Measurements from ENCODE around the gene C2orf68. TPM values are rescaled to one million over a fixed set of nuclear protein-coding genes. Genes with fewer than 3 reads are reported as not detected.
"Not testable (repeated sequence)": the region's sequence is repeated elsewhere in the genome, so short reads cannot be mapped to it uniquely, and the experiment has no call there.

C2orf68 gene
- total and polyA plus RNA-seq, 4 donors, result 7.6 to 20.9 (median 11.6) TPM

DNA sequence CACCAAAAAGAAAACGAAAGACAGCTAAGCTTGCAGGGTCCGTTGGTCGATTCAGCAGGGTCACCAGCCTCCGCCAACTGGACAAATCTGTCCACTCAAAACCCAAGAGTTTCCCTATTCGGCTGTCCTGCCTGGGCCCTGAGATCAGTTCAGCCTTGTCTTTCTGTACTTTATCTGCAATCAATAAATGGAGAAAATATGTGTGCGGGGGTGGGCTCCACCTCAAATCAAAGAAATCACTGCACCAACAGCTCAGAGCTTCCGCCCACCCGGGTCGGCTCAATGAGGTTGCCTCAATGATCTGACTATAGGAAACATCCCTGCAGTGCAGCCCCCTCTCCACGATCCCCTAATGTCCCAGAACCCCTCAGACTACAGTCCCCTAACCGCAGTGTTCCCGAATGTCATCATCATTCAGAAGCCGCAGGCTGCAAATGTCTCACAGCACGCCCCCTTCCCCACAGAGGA lies 51.0 kb downstream of the C2orf68 start:
- TF ChIP-seq NR2F2 (IDR thresholded peaks at IDR 0.05) (no peak), RXRA (IDR thresholded peaks at IDR 0.05) (no peak), YY1 (IDR thresholded peaks at IDR 0.05) (no peak), JUND (IDR thresholded peaks at IDR 0.05) (no peak), FOXA1 (IDR thresholded peaks at IDR 0.05) (no peak)
- TF ChIP-seq, protein P1, sequence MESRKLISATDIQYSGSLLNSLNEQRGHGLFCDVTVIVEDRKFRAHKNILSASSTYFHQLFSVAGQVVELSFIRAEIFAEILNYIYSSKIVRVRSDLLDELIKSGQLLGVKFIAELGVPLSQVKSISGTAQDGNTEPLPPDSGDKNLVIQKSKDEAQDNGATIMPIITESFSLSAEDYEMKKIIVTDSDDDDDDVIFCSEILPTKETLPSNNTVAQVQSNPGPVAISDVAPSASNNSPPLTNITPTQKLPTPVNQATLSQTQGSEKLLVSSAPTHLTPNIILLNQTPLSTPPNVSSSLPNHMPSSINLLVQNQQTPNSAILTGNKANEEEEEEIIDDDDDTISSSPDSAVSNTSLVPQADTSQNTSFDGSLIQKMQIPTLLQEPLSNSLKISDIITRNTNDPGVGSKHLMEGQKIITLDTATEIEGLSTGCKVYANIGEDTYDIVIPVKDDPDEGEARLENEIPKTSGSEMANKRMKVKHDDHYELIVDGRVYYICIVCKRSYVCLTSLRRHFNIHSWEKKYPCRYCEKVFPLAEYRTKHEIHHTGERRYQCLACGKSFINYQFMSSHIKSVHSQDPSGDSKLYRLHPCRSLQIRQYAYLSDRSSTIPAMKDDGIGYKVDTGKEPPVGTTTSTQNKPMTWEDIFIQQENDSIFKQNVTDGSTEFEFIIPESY (IDR thresholded peaks at IDR 0.05), result no peak
- no peaks in the 10 kb centered on the region for H3K9me3 ChIP-seq (ENCODE audit: control insufficient read depth in 4 of 4, low read length in 3 of 4)
- H3K4me1 ChIP-seq (ENCODE audit: control insufficient read depth in 4 of 4, insufficient read depth in 4 of 4, low read length in 3 of 4), result peaks cover 11 to 22% (median 19%) of the 10 kb centered on the region in 4 donors
- peak overlapping the region; percentile 81 to 84 for H3K27ac ChIP-seq (ENCODE audit: low read depth in 1 of 2, low read length in 2 of 2)
- peak overlapping the region; percentile 82 to 97 (median 91) for H3K4me3 ChIP-seq (ENCODE audit: low read depth in 1 of 3, low read length in 3 of 3)
- H3K36me3 ChIP-seq (ENCODE audit: control insufficient read depth in 4 of 4, insufficient read depth in 3 of 4, low read depth in 1 of 4, low read length in 3 of 4), result peaks cover 0 to 12% (median 8%) of the 10 kb centered on the region in 4 donors
- H3K9ac ChIP-seq (ENCODE audit: low read depth in 1 of 2, low read length in 2 of 2), result peak overlapping the region; percentile 68 to 91
- DNase-seq (ENCODE audit: low spot score), result no peak
- 3% methylated on average over 14 of the region's 14 CpGs for WGBS
- no peaks in the 10 kb centered on the region for H3K27me3 ChIP-seq (ENCODE audit: control insufficient read depth in 4 of 4, insufficient read depth in 4 of 4, low read length in 3 of 4)

DNA sequence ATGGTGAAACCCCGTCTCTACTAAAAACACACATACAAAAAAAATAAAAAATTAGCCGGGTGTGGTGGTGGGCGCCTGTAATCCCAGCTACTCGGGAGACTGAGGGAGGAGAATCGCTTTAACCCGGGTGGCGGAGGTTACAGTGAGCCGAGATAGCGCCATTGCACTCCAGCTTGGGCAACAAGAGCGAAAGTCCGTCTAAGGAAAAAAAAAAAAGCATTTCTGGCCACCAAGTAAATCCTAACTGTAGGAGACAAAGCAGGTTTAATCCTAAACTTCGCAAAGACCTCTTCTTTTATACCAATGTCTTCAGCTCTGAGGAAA lies 51.5 kb downstream of the C2orf68 start:
- DNase-seq (ENCODE audit: low spot score); H3K27me3 ChIP-seq (ENCODE audit: control insufficient read depth in 4 of 4, insufficient read depth in 4 of 4, low read length in 3 of 4); H3K9me3 ChIP-seq (ENCODE audit: control insufficient read depth in 4 of 4, low read length in 3 of 4): not testable (repeated sequence)
- H3K36me3 ChIP-seq (ENCODE audit: control insufficient read depth in 4 of 4, insufficient read depth in 3 of 4, low read depth in 1 of 4, low read length in 3 of 4), result peaks cover 0 to 15% (median 12%) of the 10 kb centered on the region in 4 donors
- WGBS, result 36% methylated on average over 12 of the region's 12 CpGs
- H3K27ac ChIP-seq (ENCODE audit: low read depth in 1 of 2, low read length in 2 of 2), result peak overlapping the region; percentile 81 to 84
- peak overlapping the region; percentile 68 to 91 for H3K9ac ChIP-seq (ENCODE audit: low read depth in 1 of 2, low read length in 2 of 2)
- H3K4me3 ChIP-seq (ENCODE audit: low read depth in 1 of 3, low read length in 3 of 3), result peak overlapping the region; percentile 82 to 97 (median 91)
- H3K4me1 ChIP-seq (ENCODE audit: control insufficient read depth in 4 of 4, insufficient read depth in 4 of 4, low read length in 3 of 4), result peaks cover 11 to 22% (median 19%) of the 10 kb centered on the region in 4 donors

DNA sequence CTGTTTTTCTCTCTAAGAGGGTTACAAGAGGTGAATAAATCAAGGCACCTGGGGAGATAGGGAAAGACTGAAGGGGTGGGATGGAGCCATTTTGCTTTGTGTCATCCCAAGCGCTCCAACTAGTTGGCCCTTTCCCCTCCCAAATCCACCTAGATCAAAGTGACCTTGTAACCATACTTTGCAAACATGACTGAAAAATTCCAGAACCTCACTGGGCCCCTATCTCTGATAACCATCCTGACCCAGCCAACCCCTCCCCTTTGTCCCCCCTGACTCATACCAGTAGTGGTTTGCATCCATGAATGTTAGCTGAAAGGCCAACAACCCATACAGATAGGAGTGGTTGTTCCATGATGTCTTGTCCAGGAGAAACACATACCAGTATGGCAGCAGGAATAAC lies 53.7 kb downstream of the C2orf68 start:
- Histone ChIP-seq H3K27me3 (ENCODE audit: control insufficient read depth in 4 of 4, insufficient read depth in 4 of 4, low read length in 3 of 4) (no peaks in the 10 kb centered on the region), H3K36me3 (ENCODE audit: control insufficient read depth in 4 of 4, insufficient read depth in 3 of 4, low read depth in 1 of 4, low read length in 3 of 4) (peaks cover 6 to 35% (median 27%) of the 10 kb centered on the region in 4 donors), H3K4me1 (ENCODE audit: control insufficient read depth in 4 of 4, insufficient read depth in 4 of 4, low read length in 3 of 4) (peaks cover 11 to 22% (median 19%) of the 10 kb centered on the region in 4 donors), H3K4me3 (ENCODE audit: low read depth in 1 of 3, low read length in 3 of 3) (no peak overlapping the region), H3K9ac (ENCODE audit: low read depth in 1 of 2, low read length in 2 of 2) (no peak overlapping the region), H3K27ac (ENCODE audit: low read depth in 1 of 2, low read length in 2 of 2) (no peak overlapping the region), H3K9me3 (ENCODE audit: control insufficient read depth in 4 of 4, low read length in 3 of 4) (no peaks in the 10 kb centered on the region)
- WGBS, result 94% methylated on average over 1 of the region's 1 CpG
- no peak for DNase-seq (ENCODE audit: low spot score)
- TF ChIP-seq SP1 (IDR thresholded peaks at IDR 0.05) (no peak), RXRA (IDR thresholded peaks at IDR 0.05) (no peak), EGR1 (IDR thresholded peaks at IDR 0.05; ENCODE audit: low read depth in 2 of 2) (no peak)

DNA sequence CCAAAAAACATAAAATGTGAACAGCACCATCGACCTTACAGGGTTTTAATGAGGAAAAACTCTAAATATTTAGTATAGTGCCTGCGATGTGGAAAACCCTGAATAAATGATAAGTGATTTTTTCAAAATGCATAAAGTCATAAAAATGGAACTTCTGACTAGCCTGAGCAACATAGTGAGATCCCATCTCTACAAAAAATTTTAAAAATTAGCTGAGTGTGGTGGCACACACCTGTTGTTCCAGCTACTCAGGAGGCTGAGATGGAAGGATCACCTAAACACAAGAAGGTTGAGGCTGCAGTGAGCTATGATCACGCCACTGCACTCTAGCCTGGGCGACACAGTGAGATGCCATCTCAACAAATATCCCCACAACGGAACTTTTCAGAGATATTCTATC lies 54.7 kb downstream of the C2orf68 start:
- H3K27ac ChIP-seq (ENCODE audit: low read depth in 1 of 2, low read length in 2 of 2), result no peak overlapping the region
- DNase-seq (ENCODE audit: low spot score), result no peak
- H3K27me3 ChIP-seq (ENCODE audit: control insufficient read depth in 4 of 4, insufficient read depth in 4 of 4, low read length in 3 of 4), result no peaks in the 10 kb centered on the region
- H3K9me3 ChIP-seq (ENCODE audit: control insufficient read depth in 4 of 4, low read length in 3 of 4), result no peaks in the 10 kb centered on the region
- no peak overlapping the region for H3K4me3 ChIP-seq (ENCODE audit: low read depth in 1 of 3, low read length in 3 of 3)
- no peak overlapping the region for H3K9ac ChIP-seq (ENCODE audit: low read depth in 1 of 2, low read length in 2 of 2)
- H3K4me1 ChIP-seq (ENCODE audit: control insufficient read depth in 4 of 4, insufficient read depth in 4 of 4, low read length in 3 of 4), result peaks cover 11 to 28% (median 21%) of the 10 kb centered on the region in 4 donors
- H3K36me3 ChIP-seq (ENCODE audit: control insufficient read depth in 4 of 4, insufficient read depth in 3 of 4, low read depth in 1 of 4, low read length in 3 of 4), result peaks cover 10 to 45% (median 36%) of the 10 kb centered on the region in 4 donors
- WGBS, result 93% methylated on average over 5 of the region's 5 CpGs
- no peak for TF ChIP-seq NR2F2 (IDR thresholded peaks at IDR 0.05)
- TF ChIP-seq YY1 (IDR thresholded peaks at IDR 0.05), result no peak
- no peak for TF ChIP-seq FOXA2 (IDR thresholded peaks at IDR 0.05)
- TF ChIP-seq SP1 (IDR thresholded peaks at IDR 0.05), result no peak
- TF ChIP-seq, protein P2, sequence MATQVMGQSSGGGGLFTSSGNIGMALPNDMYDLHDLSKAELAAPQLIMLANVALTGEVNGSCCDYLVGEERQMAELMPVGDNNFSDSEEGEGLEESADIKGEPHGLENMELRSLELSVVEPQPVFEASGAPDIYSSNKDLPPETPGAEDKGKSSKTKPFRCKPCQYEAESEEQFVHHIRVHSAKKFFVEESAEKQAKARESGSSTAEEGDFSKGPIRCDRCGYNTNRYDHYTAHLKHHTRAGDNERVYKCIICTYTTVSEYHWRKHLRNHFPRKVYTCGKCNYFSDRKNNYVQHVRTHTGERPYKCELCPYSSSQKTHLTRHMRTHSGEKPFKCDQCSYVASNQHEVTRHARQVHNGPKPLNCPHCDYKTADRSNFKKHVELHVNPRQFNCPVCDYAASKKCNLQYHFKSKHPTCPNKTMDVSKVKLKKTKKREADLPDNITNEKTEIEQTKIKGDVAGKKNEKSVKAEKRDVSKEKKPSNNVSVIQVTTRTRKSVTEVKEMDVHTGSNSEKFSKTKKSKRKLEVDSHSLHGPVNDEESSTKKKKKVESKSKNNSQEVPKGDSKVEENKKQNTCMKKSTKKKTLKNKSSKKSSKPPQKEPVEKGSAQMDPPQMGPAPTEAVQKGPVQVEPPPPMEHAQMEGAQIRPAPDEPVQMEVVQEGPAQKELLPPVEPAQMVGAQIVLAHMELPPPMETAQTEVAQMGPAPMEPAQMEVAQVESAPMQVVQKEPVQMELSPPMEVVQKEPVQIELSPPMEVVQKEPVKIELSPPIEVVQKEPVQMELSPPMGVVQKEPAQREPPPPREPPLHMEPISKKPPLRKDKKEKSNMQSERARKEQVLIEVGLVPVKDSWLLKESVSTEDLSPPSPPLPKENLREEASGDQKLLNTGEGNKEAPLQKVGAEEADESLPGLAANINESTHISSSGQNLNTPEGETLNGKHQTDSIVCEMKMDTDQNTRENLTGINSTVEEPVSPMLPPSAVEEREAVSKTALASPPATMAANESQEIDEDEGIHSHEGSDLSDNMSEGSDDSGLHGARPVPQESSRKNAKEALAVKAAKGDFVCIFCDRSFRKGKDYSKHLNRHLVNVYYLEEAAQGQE (IDR thresholded peaks at IDR 0.05), result no peak
- no peak for TF ChIP-seq EGR1 (IDR thresholded peaks at IDR 0.05; ENCODE audit: low read depth in 2 of 2)
- no peak for TF ChIP-seq RAD21 (IDR thresholded peaks at IDR 0.05)
- TF ChIP-seq TAF1 (conservative IDR thresholded peaks at IDR 0.05), result no peak
- no peak for TF ChIP-seq FOXA1 (IDR thresholded peaks at IDR 0.05)
- TF ChIP-seq RXRA (IDR thresholded peaks at IDR 0.05), result no peak
- no peak for TF ChIP-seq JUND (IDR thresholded peaks at IDR 0.05)
- no peak for TF ChIP-seq HNF4A (conservative IDR thresholded peaks at IDR 0.05)
- TF ChIP-seq, protein P3, sequence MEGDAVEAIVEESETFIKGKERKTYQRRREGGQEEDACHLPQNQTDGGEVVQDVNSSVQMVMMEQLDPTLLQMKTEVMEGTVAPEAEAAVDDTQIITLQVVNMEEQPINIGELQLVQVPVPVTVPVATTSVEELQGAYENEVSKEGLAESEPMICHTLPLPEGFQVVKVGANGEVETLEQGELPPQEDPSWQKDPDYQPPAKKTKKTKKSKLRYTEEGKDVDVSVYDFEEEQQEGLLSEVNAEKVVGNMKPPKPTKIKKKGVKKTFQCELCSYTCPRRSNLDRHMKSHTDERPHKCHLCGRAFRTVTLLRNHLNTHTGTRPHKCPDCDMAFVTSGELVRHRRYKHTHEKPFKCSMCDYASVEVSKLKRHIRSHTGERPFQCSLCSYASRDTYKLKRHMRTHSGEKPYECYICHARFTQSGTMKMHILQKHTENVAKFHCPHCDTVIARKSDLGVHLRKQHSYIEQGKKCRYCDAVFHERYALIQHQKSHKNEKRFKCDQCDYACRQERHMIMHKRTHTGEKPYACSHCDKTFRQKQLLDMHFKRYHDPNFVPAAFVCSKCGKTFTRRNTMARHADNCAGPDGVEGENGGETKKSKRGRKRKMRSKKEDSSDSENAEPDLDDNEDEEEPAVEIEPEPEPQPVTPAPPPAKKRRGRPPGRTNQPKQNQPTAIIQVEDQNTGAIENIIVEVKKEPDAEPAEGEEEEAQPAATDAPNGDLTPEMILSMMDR (IDR thresholded peaks at IDR 0.05; ENCODE audit: low read depth, low read length, missing input control), result no peak
- TF ChIP-seq, protein P4, sequence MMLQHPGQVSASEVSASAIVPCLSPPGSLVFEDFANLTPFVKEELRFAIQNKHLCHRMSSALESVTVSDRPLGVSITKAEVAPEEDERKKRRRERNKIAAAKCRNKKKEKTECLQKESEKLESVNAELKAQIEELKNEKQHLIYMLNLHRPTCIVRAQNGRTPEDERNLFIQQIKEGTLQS (IDR thresholded peaks at IDR 0.05), result no peak
- TF ChIP-seq GABPA (IDR thresholded peaks at IDR 0.05 in 1 of 2, conservative IDR thresholded peaks at IDR 0.05 in 1 of 2), result no peak

All from liver (tissue), 9 donors.